HepG2 (cell line): ENCODE data around the gene COPZ1. TPM values are rescaled to one million over a fixed set of nuclear protein-coding genes. Genes with fewer than 3 reads are reported as not detected.

Experiments used
- ASH2L ChIP-seq: fragments of 300-600, 200-600 bp; sonication (generic); IDR thresholded peaks from 2 replicates; pipeline ENCODE4 v1.7.0; 2017; ENCODE audit warnings: low read depth, mild to moderate bottlenecking, moderate library complexity, mixed read lengths, low read length; ENCODE audit not compliant: insufficient read length
- DMAP1 ChIP-seq: IDR thresholded peaks from 2 replicates; pipeline ENCODE4 v1.6.1; 2016
- DMTF1 ChIP-seq: sonication (generic); formaldehyde crosslinking; IDR thresholded peaks from 2 replicates; pipeline ENCODE4 v1.4.0; 2020; ENCODE audit warnings: mild to moderate bottlenecking, missing genetic modification reagents
- ETV6 ChIP-seq: sonication (generic); formaldehyde crosslinking; conservative IDR thresholded peaks from 2 replicates; pipeline ENCODE4 v1.4.0; 2020; ENCODE audit warnings: missing genetic modification reagents
- HNRNPL ChIP-seq: fragments of 200-400 bp; formaldehyde crosslinking; IDR thresholded peaks from 2 replicates; pipeline ENCODE4 v1.6.1; 2017; ENCODE audit warnings: mild to moderate bottlenecking, low read depth, low read length
- KLF16 ChIP-seq, 2 experiments: sonication (generic) in 1 of 2; formaldehyde crosslinking in 1 of 2; IDR thresholded peaks; 2 replicates each; pipeline versions ENCODE4 v1.6.1 to v1.8.0; 2016 to 2023; ENCODE audit warnings: missing genetic modification reagents in 2 of 2, missing compliant biosample characterization in 1 of 2
- NR2F1 ChIP-seq, 2 experiments: fragments of 450-650 bp in 1 of 2; formaldehyde crosslinking in 1 of 2; IDR thresholded peaks; 2 replicates each; pipeline versions ENCODE4 v1.5.0 to v1.6.1; 2016 to 2020; ENCODE audit warnings: mild to moderate bottlenecking in 1 of 2, missing compliant biosample characterization in 1 of 2, missing genetic modification reagents in 1 of 2, moderate library complexity in 1 of 2
- REL ChIP-seq: sonication (generic); formaldehyde crosslinking; conservative IDR thresholded peaks from 2 replicates; pipeline ENCODE4 v1.8.0; 2022; ENCODE audit warnings: mild to moderate bottlenecking, missing genetic modification reagents, moderate library complexity
- SIX4 ChIP-seq: sonication (generic); formaldehyde crosslinking; IDR thresholded peaks from 2 replicates; pipeline ENCODE4 v1.4.0; 2020; ENCODE audit warnings: missing genetic modification reagents
- SRF ChIP-seq: IDR thresholded peaks from 2 replicates; pipeline ENCODE4 v1.6.1; 2011; ENCODE audit warnings: mild to moderate bottlenecking, low read depth, low read length, moderate library complexity
- SYNCRIP ChIP-seq: fragments of 200-400 bp; formaldehyde crosslinking; IDR thresholded peaks from 2 replicates; pipeline ENCODE4 v1.6.1; 2018; ENCODE audit warnings: mild to moderate bottlenecking, low read depth, low read length; ENCODE audit not compliant: insufficient read depth
- ZNF253 ChIP-seq: sonication (generic); formaldehyde crosslinking; IDR thresholded peaks from 2 replicates; pipeline ENCODE4 v1.8.0; 2022; ENCODE audit warnings: mild to moderate bottlenecking, missing genetic modification reagents, borderline replicate concordance
- ZNF280B ChIP-seq: sonication (generic); formaldehyde crosslinking; IDR thresholded peaks from 2 replicates; pipeline ENCODE4 v1.5.0; 2020; ENCODE audit warnings: missing genetic modification reagents, mild to moderate bottlenecking, borderline replicate concordance
- ZNF281 ChIP-seq: sonication (generic); formaldehyde crosslinking; IDR thresholded peaks from 2 replicates; pipeline ENCODE4 v1.4.0; 2020; ENCODE audit warnings: missing genetic modification reagents, borderline replicate concordance
- ZNF710 ChIP-seq: sonication (generic); formaldehyde crosslinking; IDR thresholded peaks from 2 replicates; pipeline ENCODE4 v1.5.0; 2020; ENCODE audit warnings: mild to moderate bottlenecking, missing genetic modification reagents, borderline replicate concordance
- ZNF878 ChIP-seq: sonication (generic); formaldehyde crosslinking; IDR thresholded peaks from 2 replicates; pipeline ENCODE4 v1.8.1; 2023; ENCODE audit warnings: mild to moderate bottlenecking, missing genetic modification reagents, moderate library complexity
- ZXDC ChIP-seq: sonication (generic); formaldehyde crosslinking; IDR thresholded peaks from 2 replicates; pipeline ENCODE4 v1.5.0; 2020; ENCODE audit warnings: mild to moderate bottlenecking, missing genetic modification reagents
- polyA plus RNA-seq, 8 experiments: library from polyadenylated mRNA; depleted of rRNA in 3 of 8; stranded (reverse) in 7 of 8; unstranded in 1 of 8; fragments of >200 nt; fragmentation: Illumina TruSeq in 4 of 8; extraction: Trizol in 4 of 8; gene quantifications; 2 replicates each; pipeline versions ENCODE4 v1.2.1 to v1.2.3, GENCODE V29; 2011 to 2016; ENCODE audit warnings: low read depth in 4 of 8, missing spikeins in 1 of 8, mixed read lengths in 1 of 8; ENCODE audit not compliant: insufficient read depth in 1 of 8
- total RNA-seq, 5 experiments: library from RNA; depleted of rRNA; stranded (reverse); fragments of >200 nt; fragmentation: Illumina TruSeq; extraction: Trizol; gene quantifications; 2 replicates each; pipeline ENCODE4 v1.2.3, GENCODE V29; 2016; ENCODE audit warnings: low read depth in 1 of 5

The COPZ1 gene
- total and polyA plus RNA-seq, 2 of the 13 experiments (the other 11 are each of a cell fraction or from before 2014, with no cell fraction given) = 125 to 184 TPM

GRCh38 chr12:54279227-54279631, 45.7 kb upstream of the COPZ1 start (continued):
- TF ChIP-seq SYNCRIP (no peak), ZNF280B (CRISPR knock-in tag) (no peak), ZNF253 (CRISPR knock-in tag) (no peak), DMTF1 (CRISPR knock-in tag) (no peak), SRF (no peak), ASH2L (peak; percentile 28), NR2F1 (CRISPR knock-in tag; IDR thresholded peaks at IDR 0.05) (no peak), KLF16 (CRISPR knock-in tag; IDR thresholded peaks at IDR 0.05) (no peak), ZNF281 (CRISPR knock-in tag) (no peak), SIX4 (CRISPR knock-in tag) (no peak), ZNF878 (CRISPR knock-in tag) (0 out of 2 replicates have a peak, but pooled peaks have one; percentile 38), ZXDC (CRISPR knock-in tag) (no peak), ETV6 (CRISPR knock-in tag) (no peak), DMAP1 (CRISPR knock-in tag) (no peak), HNRNPL (no peak), ZNF710 (CRISPR knock-in tag) (no peak), REL (CRISPR knock-in tag) (no peak)
